Liver (tissue), 9 donors: Measurements from ENCODE around the gene NOC2L. TPM values are rescaled to one million over a fixed set of nuclear protein-coding genes. Genes with fewer than 3 reads are reported as not detected.

Experiments used
- DNase-seq: peaks from one replicate; pipeline ENCODE4 v3.0.0-alpha.2; 2017; ENCODE audit warnings: low spot score
- H3K27ac ChIP-seq, 2 donors: one replicate each; pipeline ENCODE4 v1.7.0; 2013; ENCODE audit warnings: inconsistent platforms in 2 of 2, low read length in 2 of 2, control low read depth in 1 of 2, low read depth in 1 of 2, mild to moderate bottlenecking in 1 of 2
- H3K27me3 ChIP-seq, 4 donors: one replicate each; pipeline versions ENCODE4 v1.6.1 to v1.7.0; 2013; ENCODE audit warnings: low read length in 3 of 4, inconsistent platforms in 1 of 4, mild to moderate bottlenecking in 1 of 4, moderate library complexity in 1 of 4; ENCODE audit not compliant: control insufficient read depth in 4 of 4, insufficient read depth in 4 of 4
- H3K36me3 ChIP-seq, 4 donors: one replicate each; pipeline versions ENCODE4 v1.6.1 to v1.7.0; 2013; ENCODE audit warnings: low read length in 3 of 4, mild to moderate bottlenecking in 3 of 4, low read depth in 1 of 4, moderate library complexity in 1 of 4; ENCODE audit not compliant: control insufficient read depth in 4 of 4, insufficient read depth in 3 of 4
- H3K4me1 ChIP-seq, 4 donors: one replicate each; pipeline versions ENCODE4 v1.6.1 to v1.7.0; 2013; ENCODE audit warnings: low read length in 3 of 4, mild to moderate bottlenecking in 3 of 4, moderate library complexity in 1 of 4; ENCODE audit not compliant: control insufficient read depth in 4 of 4, insufficient read depth in 4 of 4
- H3K4me3 ChIP-seq, 3 donors: one replicate each; pipeline versions ENCODE4 v1.6.1 to v1.7.0; 2013; ENCODE audit warnings: low read length in 3 of 3, control low read depth in 1 of 3, low read depth in 1 of 3, mild to moderate bottlenecking in 1 of 3
- H3K9ac ChIP-seq, 2 donors: one replicate each; pipeline ENCODE4 v1.7.0; 2013; ENCODE audit warnings: low read length in 2 of 2, mild to moderate bottlenecking in 2 of 2, moderate library complexity in 2 of 2, control low read depth in 1 of 2, low read depth in 1 of 2
- H3K9me3 ChIP-seq, 4 donors: one replicate each; pipeline versions ENCODE4 v1.6.1 to v1.7.0; 2013; ENCODE audit warnings: low read length in 3 of 4; ENCODE audit not compliant: control insufficient read depth in 4 of 4
- ATF3 ChIP-seq: IDR thresholded peaks from 2 replicates; pipeline ENCODE4 v1.6.1; 2016; ENCODE audit warnings: antibody characterized with exemption
- CTCF ChIP-seq: fragments of 150-350 bp; IDR thresholded peaks from 2 replicates; pipeline ENCODE4 v1.5.1; 2017; ENCODE audit warnings: improper control_type of control experiment, low read depth, low read length; ENCODE audit not compliant: missing input control
- EGR1 ChIP-seq, 2 donors: IDR thresholded peaks; 2 replicates each; pipeline ENCODE4 v1.6.1; 2016 to 2018; ENCODE audit warnings: antibody characterized with exemption in 2 of 2, low read depth in 2 of 2
- FOXA1 ChIP-seq: IDR thresholded peaks from 2 replicates; pipeline ENCODE4 v1.6.1; 2016; ENCODE audit warnings: antibody characterized with exemption
- FOXA2 ChIP-seq: IDR thresholded peaks from 2 replicates; pipeline ENCODE4 v1.6.1; 2016; ENCODE audit warnings: antibody characterized with exemption
- GABPA ChIP-seq, 2 donors: IDR thresholded peaks in 1 of 2; conservative IDR thresholded peaks in 1 of 2; 2 replicates each; pipeline ENCODE4 v1.6.1; 2016; ENCODE audit warnings: antibody characterized with exemption in 2 of 2, mild to moderate bottlenecking in 1 of 2, moderate library complexity in 1 of 2
- HNF4A ChIP-seq, 2 donors: conservative IDR thresholded peaks; 2 replicates each; pipeline ENCODE4 v1.6.1; 2016; ENCODE audit warnings: antibody characterized with exemption in 2 of 2, mild to moderate bottlenecking in 2 of 2
- HNF4G ChIP-seq: IDR thresholded peaks from 2 replicates; pipeline ENCODE4 v1.6.1; 2016; ENCODE audit warnings: antibody characterized with exemption
- JUND ChIP-seq, 2 donors: IDR thresholded peaks; 2 replicates each; pipeline ENCODE4 v1.6.1; 2016; ENCODE audit warnings: antibody characterized with exemption in 2 of 2
- NR2F2 ChIP-seq: IDR thresholded peaks from 2 replicates; pipeline ENCODE4 v1.6.1; 2016; ENCODE audit warnings: antibody characterized with exemption
- RAD21 ChIP-seq, 2 donors: IDR thresholded peaks; 2 replicates each; pipeline ENCODE4 v1.6.1; 2016; ENCODE audit warnings: antibody characterized with exemption in 2 of 2, mild to moderate bottlenecking in 2 of 2
- REST ChIP-seq: IDR thresholded peaks from 2 replicates; pipeline ENCODE4 v1.6.1; 2016; ENCODE audit warnings: antibody characterized with exemption, mild to moderate bottlenecking
- RXRA ChIP-seq, 2 donors: IDR thresholded peaks; 2 replicates each; pipeline ENCODE4 v1.6.1; 2017 to 2018; ENCODE audit warnings: antibody characterized with exemption in 2 of 2, mild to moderate bottlenecking in 1 of 2
- SP1 ChIP-seq: IDR thresholded peaks from 2 replicates; pipeline ENCODE4 v1.6.1; 2018; ENCODE audit warnings: antibody characterized with exemption, mild to moderate bottlenecking
- TAF1 ChIP-seq: conservative IDR thresholded peaks from 2 replicates; pipeline ENCODE4 v1.6.1; 2016; ENCODE audit warnings: antibody characterized with exemption, mild to moderate bottlenecking
- YY1 ChIP-seq: IDR thresholded peaks from 2 replicates; pipeline ENCODE4 v1.6.1; 2016; ENCODE audit warnings: antibody characterized with exemption, mild to moderate bottlenecking
- WGBS: extraction: QIAGEN DNeasy Blood & Tissue Kit; methylation state at CpG from one replicate; pipeline ENCODE4 v1.1.7; 2013; 5-methylcytosine and 5-hydroxymethylcytosine counted together
- polyA plus RNA-seq, 2 donors: library from polyadenylated mRNA; stranded (reverse) in 1 of 2; unstranded in 1 of 2; fragments of 200-250 nt in 1 of 2; fragments of >200 nt in 1 of 2; fragmentation: Nextera tagmentation in 1 of 2; extraction: Ambion mirVana in 1 of 2; gene quantifications; one replicate each; pipeline versions ENCODE4 v1.2.1 to v1.2.3, GENCODE V29; 2013 to 2015
- total RNA-seq, 2 donors: library from RNA; depleted of rRNA; stranded (reverse); fragments of >200 nt; gene quantifications; one replicate each; pipeline ENCODE4 v1.2.3, GENCODE V29; 2014
- TF ChIP-seq, protein P1 (sequence below): IDR thresholded peaks from 2 replicates; pipeline ENCODE4 v1.6.1; 2016; ENCODE audit warnings: antibody characterized with exemption
- TF ChIP-seq, protein P2 (sequence below): IDR thresholded peaks from 2 replicates; pipeline ENCODE4 v1.6.1; 2016; ENCODE audit warnings: antibody characterized with exemption
- donor health status: healthy.
- donor health status: healthy.
- donor health status: healthy.
- donor health status: healthy.
- donor health status: healthy.

Gene NOC2L
- total and polyA plus RNA-seq, 4 donors = 17.1 to 34.5 (median 30.0) TPM

- TF ChIP-seq SP1 = no peak
These were observed 16.3 kb upstream of the NOC2L start (continued) for GRCh38 chr1:975365-975764.

DNA sequence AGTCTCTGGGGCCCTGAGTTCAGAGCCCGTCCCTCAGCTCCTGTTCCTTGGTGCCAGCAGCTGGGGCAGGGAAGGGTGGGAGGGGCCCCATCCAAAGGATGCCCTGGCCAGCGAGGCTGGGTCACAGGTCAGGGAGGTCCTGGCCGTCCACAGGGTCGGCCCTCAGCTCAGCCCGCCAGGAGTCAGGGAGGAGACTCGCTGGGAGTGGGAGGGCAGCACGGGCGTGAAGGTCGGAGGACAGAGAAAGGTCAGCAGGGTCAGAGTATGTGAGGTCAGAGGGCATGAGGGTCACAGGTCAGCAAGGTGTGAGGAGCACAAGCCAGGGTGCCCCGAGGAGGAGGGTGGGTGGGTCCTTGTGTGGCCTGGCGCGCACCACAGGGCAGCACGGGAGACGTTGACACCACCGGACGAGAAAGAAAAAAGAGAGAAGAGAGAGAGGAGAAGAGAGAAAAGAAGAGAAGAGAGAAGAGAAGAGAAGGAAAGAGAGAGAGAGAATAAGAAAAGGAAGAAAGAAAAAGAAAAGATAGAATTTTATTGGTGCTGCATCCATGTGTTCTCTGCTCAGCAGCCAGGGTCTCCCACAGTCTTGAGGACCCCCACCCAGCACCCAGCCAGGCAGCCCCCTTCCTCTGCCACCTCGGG, 15.8 kb upstream of the NOC2L start:
- TF ChIP-seq NR2F2 (no peak), CTCF (no peak), JUND (IDR thresholded peaks at IDR 0.05) (no peak), FOXA2 (no peak), ATF3 (no peak), GABPA (IDR thresholded peaks at IDR 0.05 in 1 of 2, conservative IDR thresholded peaks at IDR 0.05 in 1 of 2) (no peak), REST (no peak), EGR1 (IDR thresholded peaks at IDR 0.05; ENCODE audit: low read depth in 2 of 2) (no peak), SP1 (no peak), RAD21 (IDR thresholded peaks at IDR 0.05) (no peak), HNF4G (no peak), TAF1 (no peak), YY1 (no peak), RXRA (IDR thresholded peaks at IDR 0.05) (no peak), HNF4A (conservative IDR thresholded peaks at IDR 0.05) (no peak), FOXA1 (no peak)
- TF ChIP-seq, protein P1, sequence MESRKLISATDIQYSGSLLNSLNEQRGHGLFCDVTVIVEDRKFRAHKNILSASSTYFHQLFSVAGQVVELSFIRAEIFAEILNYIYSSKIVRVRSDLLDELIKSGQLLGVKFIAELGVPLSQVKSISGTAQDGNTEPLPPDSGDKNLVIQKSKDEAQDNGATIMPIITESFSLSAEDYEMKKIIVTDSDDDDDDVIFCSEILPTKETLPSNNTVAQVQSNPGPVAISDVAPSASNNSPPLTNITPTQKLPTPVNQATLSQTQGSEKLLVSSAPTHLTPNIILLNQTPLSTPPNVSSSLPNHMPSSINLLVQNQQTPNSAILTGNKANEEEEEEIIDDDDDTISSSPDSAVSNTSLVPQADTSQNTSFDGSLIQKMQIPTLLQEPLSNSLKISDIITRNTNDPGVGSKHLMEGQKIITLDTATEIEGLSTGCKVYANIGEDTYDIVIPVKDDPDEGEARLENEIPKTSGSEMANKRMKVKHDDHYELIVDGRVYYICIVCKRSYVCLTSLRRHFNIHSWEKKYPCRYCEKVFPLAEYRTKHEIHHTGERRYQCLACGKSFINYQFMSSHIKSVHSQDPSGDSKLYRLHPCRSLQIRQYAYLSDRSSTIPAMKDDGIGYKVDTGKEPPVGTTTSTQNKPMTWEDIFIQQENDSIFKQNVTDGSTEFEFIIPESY = no peak
- TF ChIP-seq, protein P2, sequence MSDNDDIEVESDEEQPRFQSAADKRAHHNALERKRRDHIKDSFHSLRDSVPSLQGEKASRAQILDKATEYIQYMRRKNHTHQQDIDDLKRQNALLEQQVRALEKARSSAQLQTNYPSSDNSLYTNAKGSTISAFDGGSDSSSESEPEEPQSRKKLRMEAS = no peak
- 54% methylated on average over 17 of the region's 17 CpGs for WGBS
- Histone ChIP-seq H3K27ac (no peak overlapping the region), H3K9ac (no peak overlapping the region), H3K9me3 (no peaks in the 10 kb centered on the region), H3K4me3 (no peak overlapping the region), H3K36me3 (no peaks in the 10 kb centered on the region), H3K4me1 (peaks cover 0 to 6% (median under 1%) of the 10 kb centered on the region in 4 donors), H3K27me3 (peaks cover 0 to 26% (median 1%) of the 10 kb centered on the region in 4 donors)
- DNase-seq = no peak
